Effector CD4-positive, alpha-beta T cell (primary cell): ENCODE results near the gene NOX3.
A peak's percentile ranks its signal among the peaks of the same experiment; 100 is the strongest.

Experiments used
- DNase-seq: peaks from one replicate; pipeline ENCODE4 v3.0.0-alpha.2; 2020

The NOX3 gene

DNA sequence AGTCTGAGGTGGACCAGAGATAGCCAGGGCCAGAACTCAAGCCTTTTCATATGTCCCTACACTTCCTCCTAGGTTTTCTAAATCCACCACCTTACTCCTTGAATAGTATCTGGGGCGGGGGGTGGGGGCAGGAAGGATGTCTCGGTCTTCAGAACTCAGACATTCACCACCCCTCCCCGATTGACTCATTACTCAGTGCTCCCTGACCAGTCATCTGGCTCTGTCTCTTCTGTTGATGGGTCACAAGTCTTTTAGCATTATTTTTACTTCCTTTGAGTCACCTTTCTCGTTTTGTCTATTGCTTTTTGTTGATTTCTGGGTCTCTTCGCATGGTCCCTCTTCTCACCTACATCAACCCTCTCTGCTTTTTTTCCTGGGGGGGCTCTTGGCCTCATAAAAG, 23.3 kb downstream of the NOX3 start:
- no peak for DNase-seq

DNA sequence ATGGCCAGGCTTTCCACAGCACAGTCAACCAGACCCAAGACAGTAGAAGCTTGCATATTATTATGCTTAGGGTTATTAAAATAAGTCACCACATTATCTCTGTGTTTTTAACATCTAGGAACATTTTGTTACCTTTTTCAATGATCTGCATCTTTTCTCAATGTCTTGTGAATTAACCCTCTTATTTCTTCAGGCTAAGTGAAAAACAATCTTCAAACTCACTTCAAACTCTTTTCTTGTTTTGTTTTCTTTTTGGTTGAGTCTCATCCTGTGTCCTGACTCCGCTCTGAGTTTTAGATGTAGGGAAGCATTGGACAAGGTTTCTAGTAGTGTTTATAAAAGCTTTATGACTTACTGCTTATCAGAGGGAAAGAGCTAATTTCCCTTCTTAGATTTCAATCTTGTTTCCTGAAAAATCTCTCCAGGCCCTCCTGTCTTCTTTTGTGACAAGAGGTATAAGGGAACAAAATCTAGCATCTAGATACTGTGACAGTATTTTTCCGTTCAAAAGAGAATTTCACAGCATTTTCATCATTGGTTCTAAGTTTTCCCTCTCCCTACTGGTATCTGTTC, 26.2 kb downstream of the NOX3 start:
- no peak for DNase-seq

DNA sequence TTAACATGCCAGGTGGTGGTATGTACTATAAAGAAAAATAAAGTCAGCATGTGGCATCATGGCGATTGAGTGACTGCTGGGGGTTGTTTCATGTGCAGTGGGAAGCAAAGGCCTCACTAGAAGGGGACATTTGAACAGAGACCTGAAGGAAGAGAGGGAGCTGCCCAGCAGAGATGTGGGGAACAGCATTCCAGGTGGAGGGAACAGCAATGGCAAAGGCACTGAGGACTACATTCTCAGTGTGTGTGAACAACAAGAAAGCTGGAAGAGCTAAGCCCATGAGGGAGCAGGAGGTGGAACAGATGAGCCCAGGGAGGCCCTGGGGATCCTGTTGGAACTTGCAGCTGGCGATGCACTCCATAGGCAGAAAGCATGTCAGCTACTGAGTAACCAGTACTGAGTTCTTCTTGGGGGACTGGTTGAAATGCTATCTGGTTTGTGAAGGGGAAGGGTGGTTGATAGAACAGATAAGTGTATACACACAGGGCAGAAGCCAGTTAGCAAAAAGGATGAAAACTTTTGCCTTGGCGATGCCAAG, 29.2 kb downstream of the NOX3 start:
- DNase-seq = no peak

DNA sequence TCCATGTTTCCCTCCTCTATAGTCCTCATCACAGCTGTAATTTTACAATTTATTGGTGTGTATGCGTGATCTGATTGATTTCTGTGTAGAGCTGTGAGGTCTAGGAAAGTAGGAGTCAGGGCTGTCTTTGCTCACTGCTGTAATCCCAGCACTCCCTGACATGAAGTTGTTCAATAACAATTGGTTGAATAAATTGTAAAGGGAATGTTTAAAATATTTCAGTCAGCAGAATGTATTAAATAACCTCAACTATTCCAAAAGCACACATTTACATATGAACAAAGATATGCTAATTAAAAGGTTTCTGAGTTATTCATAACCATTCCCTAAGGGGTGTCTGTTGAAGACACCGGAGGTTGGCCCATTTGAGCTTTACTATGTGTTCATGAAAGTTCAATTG, 31.5 kb downstream of the NOX3 start:
- no peak for DNase-seq

DNA sequence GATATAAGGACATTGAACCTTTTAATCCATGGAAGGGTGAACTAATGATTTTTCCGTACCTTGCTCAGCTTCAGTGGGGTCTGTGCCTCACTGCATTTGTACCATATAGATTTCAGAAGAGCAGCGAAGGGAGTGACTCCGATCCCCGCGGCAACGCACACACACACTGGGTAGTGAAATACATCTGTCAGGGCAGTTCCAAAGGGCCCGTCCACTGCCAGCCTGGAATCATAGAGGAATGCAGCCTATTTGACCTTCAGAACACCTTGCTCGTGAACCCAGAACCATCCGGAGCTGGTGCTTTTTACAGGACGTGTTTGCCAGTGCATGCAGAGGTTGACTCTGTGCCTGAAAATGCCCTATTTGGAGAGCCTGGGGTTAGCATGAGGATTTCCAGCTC, 33.0 kb downstream of the NOX3 start:
- DNase-seq = no peak

- DNase-seq = no peak
Measured at GRCh38 chr6:155420492-155420891, 35.1 kb downstream of the NOX3 start.

- no peak for DNase-seq
Measured at GRCh38 chr6:155419161-155419560, 36.5 kb downstream of the NOX3 start.

GRCh38 chr6:155418017-155418761, 37.5 kb downstream of the NOX3 start:
- DNase-seq = peak; percentile 35

GRCh38 chr6:155417454-155417853, 38.2 kb downstream of the NOX3 start:
- no peak for DNase-seq

GRCh38 chr6:155415953-155416352, 39.7 kb downstream of the NOX3 start:
- no peak for DNase-seq

DNA sequence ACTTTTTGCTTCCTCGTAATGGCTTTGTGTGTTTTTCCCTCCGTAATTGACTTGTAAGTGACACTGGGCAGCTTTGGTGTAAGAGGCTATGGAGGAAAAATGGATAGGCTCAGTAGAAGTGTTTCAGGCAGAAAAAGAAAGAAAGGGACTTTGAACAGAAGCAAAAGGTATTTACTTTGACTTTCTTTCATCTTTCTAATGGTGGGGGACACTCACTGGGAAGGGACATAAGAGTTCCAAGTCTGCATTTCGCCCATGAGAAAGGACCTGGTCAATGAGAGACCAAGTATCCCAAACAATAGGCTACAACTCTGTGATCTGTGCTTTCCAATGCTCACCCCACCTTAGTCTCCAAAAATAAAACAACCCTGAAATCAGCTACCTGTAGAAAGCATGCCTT, 41.6 kb downstream of the NOX3 start:
- DNase-seq = no peak

DNA sequence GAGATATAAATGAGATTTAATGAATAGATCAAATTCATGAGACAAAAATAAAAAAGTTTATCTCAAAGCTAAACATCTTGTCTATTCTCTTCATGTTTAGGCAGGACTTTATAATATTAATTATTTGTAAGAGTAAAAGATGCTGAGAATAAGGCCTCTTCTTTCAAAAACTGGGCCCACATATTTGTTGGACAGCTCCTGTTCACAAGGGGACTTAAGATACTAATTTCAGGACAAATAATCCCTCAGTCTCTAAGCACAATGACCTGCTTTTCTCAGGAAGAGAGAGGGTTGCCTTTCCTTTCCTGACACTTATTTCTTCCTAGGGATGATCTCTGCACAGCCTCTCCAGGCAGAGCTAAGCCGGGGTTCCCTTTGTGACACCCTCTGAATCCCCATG, 43.3 kb downstream of the NOX3 start:
- DNase-seq = no peak

DNA sequence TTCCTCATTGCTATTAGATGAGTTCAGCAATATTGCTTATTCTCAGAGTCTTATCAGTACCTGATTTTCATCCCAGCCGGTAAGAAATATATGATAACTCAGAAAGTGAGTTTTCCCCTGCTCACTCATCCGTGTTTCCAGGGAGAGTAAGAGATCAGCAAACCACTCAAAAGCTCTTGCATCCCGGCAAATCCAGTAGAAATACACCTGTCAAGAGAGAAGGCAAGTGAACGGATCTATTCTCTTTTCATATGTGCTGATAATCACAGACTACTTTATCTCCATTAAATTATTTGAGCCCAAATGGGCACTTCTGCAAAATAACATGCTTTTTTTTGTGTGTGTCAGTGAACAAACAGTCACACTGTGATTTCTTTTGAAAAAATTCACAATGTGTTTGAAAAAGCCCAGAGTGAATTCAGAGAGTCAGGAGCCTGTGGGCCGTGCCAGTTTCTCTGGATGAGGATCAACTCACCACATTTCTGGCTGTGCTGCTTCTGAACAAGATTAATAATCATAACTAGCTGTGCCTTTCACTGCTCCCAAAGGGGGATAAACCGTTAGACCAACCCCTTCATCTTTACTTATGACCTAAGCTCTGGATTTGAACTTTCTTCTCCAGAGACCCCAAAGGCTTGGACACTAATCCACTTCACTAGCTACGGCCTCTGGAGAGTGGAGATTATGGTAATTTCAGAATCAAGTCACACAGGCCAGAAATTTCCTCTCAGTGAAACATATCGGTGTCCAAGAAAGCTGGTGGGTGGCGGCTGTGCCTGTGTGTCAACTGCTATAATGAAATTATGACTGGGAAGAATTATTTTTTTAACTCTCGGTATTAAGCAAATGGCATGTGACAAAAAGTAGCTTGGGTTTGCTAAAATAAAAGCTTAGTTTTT, 44.2 kb downstream of the NOX3 start:
- no peak for DNase-seq

- DNase-seq = no peak
Measured at GRCh38 chr6:155409391-155409790, 46.2 kb downstream of the NOX3 start.

GRCh38 chr6:155408981-155409380, 46.7 kb downstream of the NOX3 start:
- no peak for DNase-seq

- no peak for DNase-seq
Measured at GRCh38 chr6:155408231-155408630, 47.4 kb downstream of the NOX3 start.

DNA sequence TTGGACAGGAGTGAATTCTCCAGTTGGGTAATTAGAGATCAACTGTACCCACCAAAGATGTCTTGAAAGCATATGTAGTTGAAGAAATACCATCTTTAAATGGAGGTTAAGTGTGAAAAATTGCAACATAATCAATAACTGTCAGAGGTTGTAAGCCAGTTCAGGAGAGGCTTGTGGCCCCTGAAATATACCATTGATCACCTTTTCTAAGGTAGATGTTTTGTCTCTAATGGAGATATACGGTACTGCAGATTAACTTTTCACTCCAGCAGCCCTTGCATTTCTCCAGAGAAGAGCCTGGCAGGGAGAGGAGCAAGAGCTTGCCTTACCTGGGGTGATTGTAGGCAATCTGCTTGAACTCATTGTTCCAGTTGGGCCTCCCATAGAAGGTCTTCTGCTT, 48.8 kb downstream of the NOX3 start:
- no peak for DNase-seq

GRCh38 chr6:155404937-155405336, 50.7 kb downstream of the NOX3 start:
- DNase-seq = no peak

- no peak for DNase-seq
Measured at GRCh38 chr6:155402656-155403304, 52.9 kb downstream of the NOX3 start.

- DNase-seq = no peak
Measured at GRCh38 chr6:155400654-155400965, 55.0 kb downstream of the NOX3 start.

DNA sequence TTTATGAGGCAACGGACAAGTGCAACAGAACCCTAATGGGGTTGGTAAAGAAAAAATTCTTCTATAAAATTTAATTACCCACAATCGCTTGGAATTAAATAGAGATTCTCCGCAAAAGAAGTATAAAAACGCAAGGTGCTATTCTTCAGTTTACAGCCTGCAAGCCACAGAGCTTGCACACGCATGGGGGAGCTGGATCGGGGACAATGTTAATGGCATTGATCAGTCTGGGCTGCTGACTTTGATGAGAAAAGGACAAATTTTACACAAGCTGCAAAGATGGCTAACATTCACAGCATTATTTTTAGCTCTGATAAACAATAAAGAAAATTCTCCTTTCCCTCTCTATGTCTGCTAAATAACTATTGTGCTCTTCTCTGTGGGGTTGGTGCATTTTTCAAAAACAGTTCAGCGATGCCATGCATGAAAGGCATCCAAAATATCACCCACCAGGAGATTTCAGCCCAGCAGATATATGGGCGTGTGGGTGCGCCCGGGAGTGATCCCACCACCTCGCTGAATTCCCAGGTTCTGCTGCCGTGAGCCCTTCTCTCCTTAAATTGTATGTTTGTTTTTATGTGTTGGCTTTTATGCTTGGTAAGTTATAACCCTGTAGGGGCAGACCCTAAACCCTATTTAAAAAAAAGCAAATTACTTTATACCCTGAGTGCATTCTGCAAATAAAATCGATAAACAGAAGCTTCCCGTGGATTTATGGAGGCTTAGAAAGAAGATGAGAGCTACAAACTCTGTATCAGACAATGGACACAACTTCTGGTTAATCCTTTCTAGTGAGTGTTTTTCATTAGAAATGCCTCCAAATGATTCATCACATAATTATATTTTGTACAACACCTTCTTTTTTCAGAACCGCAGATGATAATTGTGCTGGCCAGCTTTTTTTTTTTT, 55.6 kb downstream of the NOX3 start:
- no peak for DNase-seq
